RWPE1 (cell line): ENCODE measurements around the gene CCDC150.

Source experiments
- CTCF ChIA-PET: fragments of 350-600 bp; sonication (Branson Sonifier 250); formaldehyde crosslinking; extraction: SDS; loops from one replicate; lab custom pipeline; 2021; lab: Yijun Ruan, JAX
- POLR2A ChIA-PET: fragments of 400-600 bp; formaldehyde crosslinking; extraction: SDS; loops from one replicate; lab custom pipeline; 2020; ENCODE audit warnings: antibody characterized with exemption; ENCODE audit not compliant: low non-redundant PET; lab: Yijun Ruan, JAX
- DNase-seq: peaks from one replicate; pipeline ENCODE4 v3.0.0; 2012; ENCODE audit warnings: low spot score
- H3K27ac ChIP-seq: fragments of 450-650 bp; 2 replicates; pipeline ENCODE4 v1.5.1; 2017
- CTCF ChIP-seq: fragments of 450-650 bp; conservative IDR thresholded peaks from 2 replicates; pipeline ENCODE4 v1.5.1; 2017; ENCODE audit warnings: low read depth, mild to moderate bottlenecking

CCDC150 gene

GRCh38 chr2:196711625-196712024, 72.1 kb downstream of the CCDC150 start:
- DNase-seq: no peak
- H3K27ac ChIP-seq: no peak overlapping the region
- ChIA-PET CTCF (no interaction called here), POLR2A (no interaction called here)
- no peak for TF ChIP-seq CTCF

GRCh38 chr2:196712867-196713266, 73.4 kb downstream of the CCDC150 start:
- DNase-seq: no peak
- ChIA-PET CTCF (no interaction called here), POLR2A (no interaction called here)
- H3K27ac ChIP-seq: no peak overlapping the region
- TF ChIP-seq CTCF: no peak

- no peak overlapping the region for H3K27ac ChIP-seq
- no peak for DNase-seq
- CTCF ChIA-PET: no interaction called here
- TF ChIP-seq CTCF: no peak
- POLR2A ChIA-PET: no interaction called here
Observed at GRCh38 chr2:196718419-196719109, 79.0 kb downstream of the CCDC150 start.

DNA sequence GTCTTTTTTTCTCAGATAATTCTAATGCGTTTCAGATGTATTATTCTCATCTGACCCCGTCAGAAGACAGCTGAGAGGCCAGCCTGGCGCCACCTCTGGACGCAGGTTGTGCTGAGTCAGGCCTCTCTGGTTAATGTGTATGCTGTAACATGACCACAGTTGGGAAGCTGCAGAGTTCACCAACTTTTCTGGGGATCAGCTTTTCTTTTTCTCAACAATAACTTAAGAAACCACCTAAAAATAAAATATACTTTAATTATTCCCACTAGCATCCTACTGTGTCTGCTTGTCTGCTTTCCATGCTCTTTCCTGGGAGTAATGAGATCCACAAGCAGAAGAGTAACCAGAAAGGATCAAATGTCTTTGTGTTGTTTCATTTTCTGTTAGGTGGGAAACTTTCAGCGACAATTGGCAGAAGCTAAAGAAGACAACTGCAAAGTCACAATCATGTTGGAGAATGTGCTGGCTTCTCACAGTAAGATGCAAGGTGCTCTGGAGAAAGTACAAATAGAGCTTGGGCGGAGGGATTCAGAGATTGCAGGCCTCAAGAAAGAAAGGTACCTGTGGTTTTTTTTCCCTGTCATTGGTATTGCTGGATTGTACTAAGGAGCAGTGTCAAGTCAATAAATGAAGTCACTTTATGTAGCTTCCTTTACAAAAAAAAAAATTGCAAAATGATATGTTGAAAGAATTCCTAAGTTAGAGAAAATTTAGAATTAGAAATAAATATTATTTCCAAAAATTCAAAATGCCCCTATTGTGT, 79.8 kb downstream of the CCDC150 start:
- ChIA-PET POLR2A (no interaction called here), CTCF (interaction anchor here (0.7 kb wide), 1 partner anchor 291 kb away, joined by 3 read pairs; no protein-coding TSS in a partner anchor)
- no peak for DNase-seq
- no peak overlapping the region for H3K27ac ChIP-seq
- TF ChIP-seq CTCF: no peak

DNA sequence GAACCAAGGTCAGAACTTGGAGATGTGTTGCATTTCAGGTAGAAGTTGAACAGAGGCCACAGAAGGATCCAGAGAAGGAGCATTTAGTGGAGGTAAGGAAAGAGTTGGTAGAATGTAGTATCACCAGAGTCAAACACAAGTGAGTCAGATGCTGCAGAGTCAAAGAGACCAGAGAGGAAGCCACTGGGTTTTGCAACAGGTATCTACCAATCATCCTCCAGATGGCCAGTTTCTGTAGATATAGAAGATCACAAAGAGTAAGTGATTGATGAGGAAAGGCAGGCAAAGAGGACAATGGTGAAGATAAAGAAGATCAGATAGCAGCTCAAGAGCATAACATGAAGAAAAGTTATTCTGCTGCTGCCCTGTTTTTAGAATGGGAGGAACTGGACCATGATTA, 84.1 kb downstream of the CCDC150 start:
- ChIA-PET POLR2A (no interaction called here), CTCF (no interaction called here)
- no peak for TF ChIP-seq CTCF
- H3K27ac ChIP-seq: no peak overlapping the region
- DNase-seq: no peak

DNA sequence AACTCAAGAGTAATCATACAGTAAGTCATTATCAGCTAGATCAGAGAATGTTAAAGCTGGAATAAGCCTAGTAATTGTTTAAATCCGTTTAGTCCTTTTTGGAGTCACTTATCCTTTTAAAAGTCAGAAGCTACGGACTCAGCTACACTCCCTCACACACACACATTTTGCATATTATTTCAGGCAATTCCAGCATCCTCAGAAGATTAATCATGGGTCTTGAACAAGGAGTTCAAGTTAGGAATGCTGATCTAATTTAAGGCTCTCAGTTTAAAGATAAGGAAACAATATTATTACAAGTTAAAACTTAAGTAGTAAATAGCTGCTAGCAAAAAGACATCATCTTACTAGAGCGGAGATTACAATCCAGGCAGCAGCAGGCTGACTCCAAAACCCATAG, 85.7 kb downstream of the CCDC150 start:
- POLR2A ChIA-PET: no interaction called here

More for the DNA sequence above, 85.7 kb downstream of the CCDC150 start:
- CTCF ChIA-PET: interaction anchor here (0.8 kb wide), 1 partner anchor 311 kb away, joined by 3 read pairs; no protein-coding TSS in a partner anchor
- TF ChIP-seq CTCF: no peak
- H3K27ac ChIP-seq: no peak overlapping the region
- DNase-seq: no peak
